Loucy (cell line): ENCODE measurements around the gene AKAP6.

Experiments used
- EZH2phosphoT487 ChIP-seq: fragments of 200-600 bp; IDR thresholded peaks from 2 replicates; pipeline ENCODE4 v1.6.1; 2018; ENCODE audit warnings: antibody characterized with exemption, mild to moderate bottlenecking, moderate library complexity, borderline replicate concordance
- TF ChIP-seq, protein P1 (sequence below): fragments of 200-600 bp; sonication (generic); conservative IDR thresholded peaks from 2 replicates; pipeline ENCODE4 v1.5.1; 2014; ENCODE audit warnings: mild to moderate bottlenecking, antibody characterized with exemption, low read length

DNA sequence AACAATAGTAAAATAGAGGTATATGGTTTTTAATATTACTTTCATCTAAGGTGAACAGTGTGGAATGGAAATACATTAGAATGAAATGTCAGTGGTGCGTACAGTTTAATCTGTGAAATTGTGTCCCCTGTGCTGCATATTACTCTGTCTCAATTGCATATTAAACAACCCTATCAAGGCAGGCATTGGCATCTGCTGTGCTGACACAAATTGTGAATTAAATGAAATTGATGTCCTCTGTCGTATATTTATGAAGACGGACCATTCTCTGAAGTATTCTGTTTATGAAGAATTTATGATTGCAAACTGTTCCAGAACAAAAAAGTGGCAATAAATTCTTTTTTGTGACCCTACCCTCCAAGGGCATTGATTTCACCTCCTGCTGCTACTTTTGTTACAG is 405.2 kb downstream of the AKAP6 start:
- TF ChIP-seq, protein P1, sequence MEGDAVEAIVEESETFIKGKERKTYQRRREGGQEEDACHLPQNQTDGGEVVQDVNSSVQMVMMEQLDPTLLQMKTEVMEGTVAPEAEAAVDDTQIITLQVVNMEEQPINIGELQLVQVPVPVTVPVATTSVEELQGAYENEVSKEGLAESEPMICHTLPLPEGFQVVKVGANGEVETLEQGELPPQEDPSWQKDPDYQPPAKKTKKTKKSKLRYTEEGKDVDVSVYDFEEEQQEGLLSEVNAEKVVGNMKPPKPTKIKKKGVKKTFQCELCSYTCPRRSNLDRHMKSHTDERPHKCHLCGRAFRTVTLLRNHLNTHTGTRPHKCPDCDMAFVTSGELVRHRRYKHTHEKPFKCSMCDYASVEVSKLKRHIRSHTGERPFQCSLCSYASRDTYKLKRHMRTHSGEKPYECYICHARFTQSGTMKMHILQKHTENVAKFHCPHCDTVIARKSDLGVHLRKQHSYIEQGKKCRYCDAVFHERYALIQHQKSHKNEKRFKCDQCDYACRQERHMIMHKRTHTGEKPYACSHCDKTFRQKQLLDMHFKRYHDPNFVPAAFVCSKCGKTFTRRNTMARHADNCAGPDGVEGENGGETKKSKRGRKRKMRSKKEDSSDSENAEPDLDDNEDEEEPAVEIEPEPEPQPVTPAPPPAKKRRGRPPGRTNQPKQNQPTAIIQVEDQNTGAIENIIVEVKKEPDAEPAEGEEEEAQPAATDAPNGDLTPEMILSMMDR = no peak
- no peak for TF ChIP-seq EZH2phosphoT487
